Measurements from ENCODE around the gene NEBL.

NEBL gene

DNA sequence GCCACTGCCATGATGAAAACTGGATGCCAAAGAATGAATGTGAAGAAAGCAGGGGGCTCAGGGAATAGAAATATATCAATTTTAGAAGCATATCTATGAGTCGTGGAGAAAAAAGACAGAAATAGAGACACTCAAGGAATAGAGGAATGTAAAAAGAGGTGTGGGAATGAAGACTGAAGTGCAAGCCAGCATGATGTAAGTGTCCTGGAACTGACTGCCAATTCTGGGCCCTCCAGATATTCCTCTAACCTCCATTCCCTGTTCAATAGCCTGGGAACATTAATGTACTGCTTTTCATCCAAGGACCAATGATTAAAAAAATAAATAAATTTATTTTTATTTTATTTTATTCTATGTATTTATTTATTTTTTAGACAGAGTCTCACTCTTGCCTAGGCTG is 40.6 kb downstream of the NEBL start:
- no peak for DNase-seq (ENCODE audit: low spot score)

DNA sequence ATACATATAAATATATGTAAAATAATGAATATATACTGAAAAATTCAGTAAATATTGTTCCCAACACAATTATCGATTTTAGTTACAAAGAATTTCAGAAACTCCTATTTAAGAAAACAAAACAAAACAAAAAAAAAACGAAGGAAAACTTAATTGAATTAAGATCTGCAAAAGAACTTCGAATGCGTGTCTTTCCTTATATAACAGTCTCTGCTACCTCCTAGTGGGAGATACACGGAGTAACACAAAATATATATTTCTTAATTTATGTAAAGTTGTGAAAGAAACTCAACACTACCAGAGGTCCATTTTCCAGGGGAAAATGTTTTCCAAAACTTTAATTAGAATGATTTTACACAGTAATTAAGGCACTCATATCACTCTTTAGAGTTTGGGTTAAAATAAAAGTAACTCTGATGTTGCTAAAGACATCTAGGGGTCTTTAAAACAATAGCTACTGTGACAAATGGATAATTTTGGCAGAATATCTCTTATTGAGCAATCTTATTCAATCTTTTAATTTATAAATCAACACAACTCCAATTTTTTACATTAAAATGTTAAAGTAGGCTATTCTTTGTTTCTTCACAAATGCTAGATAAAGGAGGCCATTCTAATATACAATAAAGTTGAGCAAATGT is 41.6 kb downstream of the NEBL start:
- no peak for DNase-seq (ENCODE audit: low spot score)

DNA sequence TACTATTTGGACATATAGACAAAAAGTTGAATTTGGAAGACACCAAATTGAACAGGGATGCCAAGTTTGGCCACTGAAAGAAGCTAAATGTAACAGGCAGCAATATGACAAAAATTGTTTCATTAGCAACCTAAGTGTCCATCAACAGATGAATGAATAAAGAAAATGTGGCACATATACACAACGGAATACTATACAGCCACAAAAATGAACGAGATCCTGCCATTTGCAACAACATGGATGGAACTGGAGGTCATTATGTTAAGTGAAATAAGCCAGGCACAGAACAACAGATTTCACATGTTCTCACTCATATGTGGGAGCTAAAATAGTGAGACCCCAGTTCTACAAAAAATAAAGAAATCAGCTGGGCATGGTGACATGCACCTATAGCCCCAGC is 43.8 kb downstream of the NEBL start:
- no peak for DNase-seq (ENCODE audit: low spot score)

DNA sequence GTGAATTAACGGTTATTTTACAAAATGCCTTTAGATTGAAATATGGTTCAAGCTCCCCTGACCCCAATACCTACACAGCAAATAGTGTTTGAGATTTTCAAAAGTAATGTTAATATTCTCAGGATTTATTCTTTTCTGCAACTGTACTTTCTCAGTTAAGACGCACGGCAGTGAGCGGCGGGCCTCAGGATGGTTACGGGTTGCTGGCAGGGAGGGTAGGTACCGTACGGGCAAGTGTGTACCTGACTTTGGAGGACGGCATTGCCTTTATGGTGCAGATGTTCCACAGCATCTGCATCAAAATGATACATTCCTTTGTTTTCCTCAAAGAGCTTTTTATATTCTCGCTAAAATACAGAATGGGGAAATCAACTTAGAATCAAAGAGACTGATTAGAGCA is 44.8 kb downstream of the NEBL start:
- no peak for DNase-seq (ENCODE audit: low spot score)

DNA sequence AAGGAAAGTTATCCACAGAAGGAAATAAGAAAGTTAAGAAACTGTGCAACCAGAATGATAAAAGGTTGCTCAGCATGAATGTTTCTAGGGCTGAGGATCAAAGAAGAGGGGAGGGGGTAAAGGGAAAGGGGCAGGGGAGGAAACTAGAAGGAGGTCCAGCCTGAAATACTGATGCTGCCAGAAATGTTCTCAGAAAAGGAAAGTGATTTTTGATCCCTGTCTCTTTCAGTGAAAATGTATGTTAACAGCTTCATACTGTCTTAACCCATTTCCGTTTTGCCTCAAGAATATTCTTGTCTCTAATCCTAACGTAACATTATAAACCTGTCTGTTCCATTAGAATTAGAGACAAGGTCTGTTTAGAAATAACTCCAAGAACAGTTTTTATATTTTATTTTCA is 49.6 kb downstream of the NEBL start:
- no peak for DNase-seq (ENCODE audit: low spot score)

DNA sequence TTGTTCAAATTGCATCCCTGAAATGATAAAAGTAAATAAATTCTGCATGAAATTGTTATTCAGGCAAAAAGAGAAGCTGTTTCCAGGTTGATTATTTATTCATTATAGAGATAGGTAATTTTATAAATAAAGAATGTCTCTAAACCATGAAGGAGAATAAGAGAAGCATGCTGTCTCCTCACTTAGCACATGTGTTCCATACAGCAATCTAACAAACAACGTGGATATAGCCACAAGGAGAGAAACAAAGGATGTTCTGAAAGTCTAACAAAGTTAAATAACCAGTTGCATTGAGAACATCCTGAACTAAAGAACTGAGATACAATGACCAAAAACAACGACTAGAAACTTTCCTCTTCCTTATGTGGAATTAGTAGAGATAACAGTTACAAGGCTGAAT is 50.8 kb downstream of the NEBL start:
- DNase-seq (ENCODE audit: low spot score) = no peak

DNA sequence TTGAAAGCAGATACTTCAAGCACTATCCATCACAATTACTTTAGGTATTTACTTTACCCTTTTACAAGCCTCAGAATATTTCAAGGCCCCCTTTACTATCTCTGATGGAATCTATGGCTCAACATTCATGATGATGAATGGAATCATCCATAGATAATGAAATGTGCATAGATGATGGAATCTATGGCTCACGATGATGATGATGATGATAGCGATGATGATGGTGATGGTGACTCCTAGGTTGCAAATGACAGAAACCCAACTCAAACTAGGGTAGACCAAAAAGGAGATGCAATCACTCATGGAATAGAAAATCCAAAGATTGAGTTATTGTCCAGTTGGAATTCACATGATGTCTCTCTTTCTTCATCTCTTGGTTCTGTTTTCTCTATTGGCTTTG is 55.7 kb downstream of the NEBL start:
- no peak for DNase-seq (ENCODE audit: low spot score)

DNA sequence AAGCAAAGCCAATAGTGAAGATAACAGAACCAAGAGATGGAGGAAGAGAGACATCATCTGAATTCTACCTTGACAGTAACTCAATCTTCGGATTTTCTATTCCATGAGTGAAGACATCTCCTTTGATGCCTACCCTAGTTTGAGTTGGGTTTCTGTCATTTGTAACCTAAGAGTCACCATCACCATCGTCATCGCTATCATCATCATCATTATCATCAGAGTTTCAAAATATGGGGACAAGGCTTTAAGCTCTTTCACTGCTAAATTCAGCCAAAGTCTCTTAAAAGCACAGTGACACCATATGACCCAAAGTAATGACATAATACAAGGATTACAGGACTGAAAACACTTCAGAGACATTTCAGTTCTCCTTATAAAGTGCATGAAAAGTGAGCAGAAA is 57.2 kb downstream of the NEBL start:
- no peak for DNase-seq (ENCODE audit: low spot score)

DNA sequence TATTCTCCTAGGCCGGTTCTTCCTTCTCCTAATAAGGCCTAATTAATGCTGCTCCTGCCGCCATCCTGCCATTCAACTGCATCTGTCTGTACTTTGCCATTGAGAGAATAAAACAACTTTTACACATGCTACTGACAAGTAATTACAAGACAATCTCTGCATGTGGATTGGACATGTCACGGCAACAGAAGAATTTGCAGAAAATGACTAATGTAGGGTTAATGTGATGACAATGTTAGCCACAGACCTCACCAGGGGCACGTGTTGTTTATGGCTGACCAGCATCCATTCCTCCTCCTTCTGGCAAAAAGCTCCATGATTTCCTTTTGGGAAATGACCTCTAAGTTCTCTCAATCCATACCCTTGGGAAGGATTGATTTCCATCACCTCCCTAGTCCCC is 58.0 kb downstream of the NEBL start:
- DNase-seq (ENCODE audit: low spot score) = no peak

DNA sequence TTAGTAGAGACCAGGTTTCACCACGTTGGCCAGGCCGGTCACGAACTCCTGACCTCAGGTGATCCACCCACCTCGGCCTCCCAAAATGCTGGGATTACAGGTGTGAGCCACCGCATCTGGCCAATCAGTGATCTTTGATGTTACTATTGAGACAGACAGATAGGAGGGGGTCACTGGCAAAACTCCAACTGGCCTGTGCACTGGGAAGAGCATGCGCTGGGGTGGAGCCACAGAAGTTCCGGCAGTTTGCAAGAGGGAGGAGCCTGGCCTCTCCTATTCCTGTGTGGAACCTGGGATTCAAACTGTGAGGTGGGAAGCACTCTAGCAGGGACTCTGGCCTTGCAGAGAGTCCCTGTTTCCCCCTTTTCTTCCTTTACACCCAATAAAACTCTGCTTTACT is 60.7 kb downstream of the NEBL start:
- no peak for DNase-seq (ENCODE audit: low spot score)

DNA sequence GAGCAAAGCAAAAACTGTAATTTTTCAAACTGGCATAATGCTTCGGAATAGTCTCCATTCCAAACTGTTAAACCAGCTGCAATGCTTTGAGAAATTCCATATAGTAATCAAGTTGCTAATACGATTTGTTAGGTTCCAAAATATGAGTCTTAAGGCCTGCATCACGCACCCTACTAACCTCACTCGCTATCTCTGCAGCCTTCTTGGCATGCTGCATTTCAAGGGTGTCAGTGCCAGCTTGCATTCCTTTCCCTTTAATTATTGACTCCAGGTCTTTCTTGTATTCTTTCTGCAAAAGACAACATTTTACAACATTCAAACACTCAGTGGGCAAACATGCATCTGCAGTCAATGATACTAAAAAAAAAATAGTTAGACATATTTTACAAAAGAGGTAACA is 61.8 kb downstream of the NEBL start:
- DNase-seq (ENCODE audit: low spot score) = no peak

DNA sequence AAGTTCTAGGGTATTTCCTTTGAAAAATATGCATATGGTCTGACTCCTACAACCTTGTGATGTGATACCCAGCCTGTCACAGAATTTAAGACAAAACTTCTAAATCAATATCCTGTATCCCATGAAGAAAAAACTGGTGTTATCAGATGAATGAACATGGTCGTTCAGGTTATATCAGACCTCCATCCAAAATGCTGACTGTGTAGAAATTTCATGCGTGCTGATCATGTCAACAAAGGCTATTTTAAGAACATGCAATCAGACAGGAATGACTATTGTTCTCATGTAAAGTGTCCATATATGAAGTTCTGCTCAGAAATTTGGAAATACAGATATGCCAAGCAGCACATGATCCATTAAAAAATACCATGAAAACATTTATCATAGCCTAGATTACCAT is 62.3 kb downstream of the NEBL start:
- DNase-seq (ENCODE audit: low spot score) = no peak

DNA sequence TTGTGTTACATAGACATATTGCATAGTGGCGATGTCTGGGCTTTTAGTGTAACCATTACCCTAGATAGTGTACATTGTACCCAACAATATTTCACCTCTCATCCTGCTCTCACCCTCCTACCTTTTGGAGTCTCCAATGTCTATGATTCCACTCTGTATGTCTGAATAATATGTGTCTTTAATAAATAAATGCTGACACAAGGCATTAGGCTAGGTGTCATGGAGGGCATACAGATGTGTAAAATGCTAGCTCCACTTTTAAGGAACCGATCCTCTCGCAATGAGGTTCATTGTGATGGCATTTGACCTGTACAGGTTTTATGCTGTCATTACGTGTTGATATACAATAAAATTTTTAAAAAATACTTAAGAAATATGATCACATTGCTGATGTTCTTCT is 74.3 kb downstream of the NEBL start:
- no peak for DNase-seq (ENCODE audit: low spot score)

DNA sequence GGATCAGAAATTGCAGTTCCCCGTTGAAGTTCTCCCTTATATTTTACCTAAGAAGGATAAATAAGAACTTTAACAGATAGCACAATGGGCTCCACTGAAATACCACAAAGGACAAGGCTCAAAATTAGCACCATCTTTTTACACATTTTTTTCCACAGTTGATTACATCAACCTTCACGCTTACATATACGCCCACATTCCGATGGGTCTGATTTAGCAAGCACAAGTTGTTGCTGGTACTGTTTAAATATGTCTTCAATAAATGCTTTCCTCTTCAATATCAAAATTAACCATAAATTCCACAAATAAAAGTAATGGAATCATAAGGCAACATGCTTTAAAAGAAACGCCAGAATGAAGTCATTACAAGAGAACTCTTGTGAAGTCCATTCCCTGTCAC is 79.5 kb downstream of the NEBL start:
- DNase-seq (ENCODE audit: low spot score) = no peak

DNA sequence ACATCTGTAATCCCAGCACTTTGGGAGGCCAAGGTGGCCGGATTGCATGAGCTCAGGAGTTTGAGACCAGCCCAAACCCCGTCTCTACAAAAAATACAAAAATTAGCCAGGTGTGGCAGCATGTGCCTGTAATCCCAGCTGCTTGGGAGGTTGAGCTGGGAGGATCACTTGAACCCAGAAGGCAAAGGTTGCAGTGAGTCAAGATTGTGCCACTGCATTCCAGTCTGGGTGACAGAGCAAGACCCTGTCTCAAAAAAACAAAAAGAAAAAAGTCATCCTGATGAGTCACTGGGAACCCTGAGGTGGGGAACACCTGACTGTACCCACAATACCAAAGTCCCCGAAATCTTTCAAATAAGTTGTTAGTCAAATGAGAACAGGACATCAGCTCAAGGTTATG is 80.0 kb downstream of the NEBL start:
- DNase-seq (ENCODE audit: low spot score) = no peak

DNA sequence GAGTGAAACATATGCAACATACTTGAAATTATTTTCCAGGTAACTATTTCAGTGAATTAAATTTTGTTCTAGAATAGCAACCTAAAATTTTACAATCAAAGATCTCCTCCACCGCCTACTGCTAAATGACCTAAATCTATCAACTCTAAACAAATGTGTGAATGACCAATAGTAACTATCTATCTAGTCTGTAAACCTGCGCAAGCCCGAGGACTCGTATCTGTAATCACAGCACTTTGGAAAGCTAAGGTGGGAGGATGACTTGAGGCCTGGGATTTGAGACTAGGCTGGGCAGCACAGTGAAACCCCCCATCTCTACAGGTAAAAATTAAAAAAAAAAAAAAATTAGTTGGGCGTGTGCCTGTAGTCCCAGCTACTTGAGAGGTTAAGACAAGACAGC is 83.0 kb downstream of the NEBL start:
- no peak for DNase-seq (ENCODE audit: low spot score)

DNA sequence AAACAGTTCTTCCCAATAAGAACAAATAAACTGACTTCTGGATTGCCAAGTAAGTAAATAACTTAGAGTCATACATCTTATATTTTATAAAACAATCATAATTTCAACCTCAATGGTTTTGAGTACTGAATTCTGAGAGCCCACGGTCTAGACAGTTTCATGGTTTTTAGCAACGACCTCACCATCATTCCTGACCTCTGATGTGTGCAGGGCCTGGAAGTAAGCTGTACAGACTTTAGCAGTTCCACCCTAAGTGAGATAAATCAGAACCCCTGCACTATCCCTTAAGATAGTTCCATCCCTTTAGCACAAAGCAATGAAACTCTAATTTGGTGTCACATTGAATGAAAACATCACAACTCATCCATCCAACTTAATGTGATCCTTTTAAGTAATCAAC is 86.0 kb downstream of the NEBL start:
- no peak for DNase-seq (ENCODE audit: low spot score)

DNA sequence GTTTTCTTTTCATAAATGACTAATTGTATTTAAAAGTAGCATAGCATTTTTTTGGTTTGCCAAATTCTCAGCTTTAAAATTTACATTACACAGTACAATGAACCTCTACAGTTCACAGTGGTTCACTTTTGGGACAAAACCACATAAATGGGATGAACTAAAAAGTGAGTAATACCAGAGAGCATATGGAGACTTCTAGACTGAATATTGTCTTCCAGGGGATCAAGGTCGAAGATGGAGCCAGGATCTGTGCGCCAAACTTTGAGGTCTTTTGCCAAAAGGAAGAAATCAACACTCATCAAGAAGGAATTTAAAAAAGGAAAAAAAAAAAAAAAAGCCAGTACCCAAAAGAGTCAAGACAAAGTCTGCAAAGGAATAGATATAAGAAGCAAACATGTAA is 87.5 kb downstream of the NEBL start:
- no peak for DNase-seq (ENCODE audit: low spot score)

DNA sequence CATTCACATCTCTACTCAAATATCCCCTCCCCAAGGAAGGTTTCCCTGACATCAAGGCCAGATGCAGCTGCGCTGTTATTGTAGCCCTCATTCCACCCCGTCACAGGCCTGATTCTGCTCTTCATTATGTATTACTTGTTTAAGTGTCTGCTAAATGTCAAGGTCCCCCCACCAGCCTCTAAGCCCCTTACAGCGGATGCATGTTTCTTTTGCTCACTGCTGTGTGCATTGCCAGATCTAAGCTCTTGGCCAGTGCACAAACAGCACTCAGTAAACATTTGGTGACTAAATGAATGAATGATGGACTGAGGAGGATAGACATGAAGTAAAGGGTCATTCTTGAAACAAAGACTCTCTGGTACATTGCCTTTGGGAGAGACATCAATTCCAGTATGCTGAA is 90.6 kb downstream of the NEBL start:
- DNase-seq (ENCODE audit: low spot score) = no peak

DNA sequence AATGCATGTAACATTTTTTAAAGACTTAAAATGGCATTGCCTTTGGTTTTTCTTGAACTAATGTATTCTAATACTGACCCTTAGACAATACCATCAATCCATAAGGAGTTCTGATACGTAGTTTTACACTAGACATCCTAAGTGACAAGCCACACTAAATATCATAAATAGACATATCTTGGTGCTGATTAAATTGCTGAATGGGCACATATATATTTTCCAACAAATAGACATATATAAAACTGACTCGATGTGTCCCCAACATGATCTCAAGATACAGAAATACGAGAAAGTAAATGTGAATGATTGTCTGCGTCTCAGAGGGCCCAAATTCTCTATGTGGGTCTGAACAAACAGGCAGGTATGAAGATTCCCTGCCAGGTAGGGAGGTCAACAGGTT is 99.8 kb downstream of the NEBL start:
- DNase-seq (ENCODE audit: low spot score) = no peak

DNA sequence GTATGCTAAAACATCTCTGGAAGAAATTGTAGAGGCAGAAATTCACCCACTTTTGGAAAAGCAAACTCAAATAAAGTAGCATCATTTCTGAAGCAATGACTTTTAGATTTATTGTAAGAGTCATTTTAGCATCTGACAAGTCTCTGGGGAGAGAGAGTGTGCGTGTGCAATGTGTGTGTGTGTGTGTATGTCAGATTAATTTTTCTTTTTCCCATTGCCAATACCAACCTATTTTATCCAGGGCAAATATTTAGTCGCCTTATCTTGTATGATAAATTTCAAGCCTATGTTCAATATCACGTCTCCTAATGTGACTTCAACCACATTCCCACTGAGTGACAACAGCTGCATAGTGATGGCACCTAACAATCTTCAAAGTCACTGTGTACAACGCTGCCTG is 101.7 kb downstream of the NEBL start:
- DNase-seq (ENCODE audit: low spot score) = no peak

DNA sequence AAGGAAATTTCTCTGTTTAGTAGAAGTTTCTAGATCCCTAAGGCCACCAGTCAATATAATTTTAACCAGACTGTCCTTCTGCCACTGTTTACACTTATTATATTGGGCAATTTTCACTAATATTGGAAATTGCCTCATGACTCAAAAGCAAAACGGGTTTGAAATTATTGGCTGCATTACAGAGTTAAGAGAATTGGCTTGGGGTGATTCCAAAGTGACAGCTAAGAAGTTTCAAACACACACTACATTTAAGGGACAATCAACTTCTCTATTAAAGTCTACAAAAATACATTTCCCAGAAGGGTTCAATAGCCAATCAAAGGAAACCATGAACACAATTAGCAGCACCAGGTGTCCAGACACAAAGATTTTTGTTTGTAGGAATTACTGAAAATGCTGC is 111.9 kb downstream of the NEBL start:
- no peak for DNase-seq (ENCODE audit: low spot score)

DNA sequence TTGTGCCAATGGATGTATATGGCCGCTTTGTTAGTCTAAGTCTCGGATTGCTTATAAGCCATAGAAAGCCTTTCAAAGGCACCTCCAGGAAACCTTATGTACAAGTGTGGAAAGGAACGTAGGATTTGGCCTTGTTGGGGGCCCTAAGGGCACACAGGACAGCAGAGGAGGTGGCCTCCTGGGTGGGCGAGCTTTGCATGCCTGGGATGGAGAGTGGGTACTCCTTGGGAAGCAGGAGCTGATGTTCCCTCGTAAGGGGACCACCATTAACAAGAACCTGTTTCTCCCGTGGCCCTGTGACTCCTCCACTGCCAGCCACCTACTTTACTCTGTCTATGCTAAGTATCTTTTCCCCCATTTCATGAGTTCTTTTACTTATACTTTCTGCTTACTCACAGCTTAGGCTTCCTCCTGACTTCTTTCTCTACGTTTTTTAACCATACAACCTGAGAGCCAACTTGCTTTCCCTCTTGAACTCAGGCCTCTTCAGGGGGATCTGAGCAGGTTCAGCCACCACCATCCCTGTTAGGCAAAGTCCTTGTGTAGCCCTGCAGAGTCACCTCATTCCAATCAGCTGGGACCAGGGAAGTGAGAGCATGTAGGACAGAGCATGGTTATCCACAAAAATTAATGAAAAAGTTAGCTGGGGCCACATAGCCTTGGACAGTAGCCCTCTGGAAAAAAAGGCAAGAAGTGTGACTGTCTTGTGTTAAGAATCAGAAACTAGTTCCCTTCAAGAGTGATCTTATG is 118.9 kb downstream of the NEBL start:
- no peak for DNase-seq (ENCODE audit: low spot score)

DNA sequence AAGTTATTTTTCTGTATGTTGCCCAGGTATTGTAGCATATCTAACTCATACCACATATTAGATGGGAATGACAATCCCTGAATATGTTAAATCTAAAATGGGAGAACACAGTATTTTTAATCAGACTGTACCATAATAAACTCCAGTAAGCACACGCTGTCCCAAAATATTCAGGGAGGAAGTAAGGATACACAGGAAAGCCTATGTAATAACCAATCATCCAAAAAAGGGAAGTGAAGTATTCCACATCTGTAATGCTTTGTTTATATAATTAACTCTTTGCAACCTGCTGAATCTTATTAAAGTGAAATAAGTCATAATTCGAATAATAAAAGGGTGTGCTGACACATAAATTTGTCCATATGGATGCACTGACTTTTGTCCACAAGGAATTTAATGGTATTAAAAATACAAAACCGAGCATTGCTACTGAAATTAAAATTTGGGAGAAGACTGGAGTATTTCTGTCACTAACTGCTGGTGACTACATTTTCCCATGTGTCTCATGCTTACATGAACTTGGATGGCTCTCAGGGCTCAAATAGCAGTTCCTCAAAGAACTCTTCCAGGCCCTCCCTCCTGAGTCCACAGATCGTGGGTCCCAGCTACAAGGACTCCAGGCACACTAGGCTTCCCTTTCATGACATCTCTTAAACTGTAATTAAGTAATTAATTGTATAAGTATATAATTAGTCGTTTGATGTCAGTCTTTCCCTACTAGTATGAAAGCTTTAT is 120.6 kb downstream of the NEBL start:
- no peak for DNase-seq (ENCODE audit: low spot score)
